ENCODE data around the gene PCBP4.

Gene PCBP4

GRCh38 chr3:51947215-51947900 is 19.9 kb downstream of the PCBP4 start:
- peaks cover 10% of the 10 kb centered on the region for H3K36me3 ChIP-seq (ENCODE audit: insufficient read depth, low read length)
- H3K9ac ChIP-seq (ENCODE audit: low read depth, low read length), result no peak overlapping the region
- no peak overlapping the region for H3K4me3 ChIP-seq (ENCODE audit: low read length)

GRCh38 chr3:51946796-51947195 is 20.5 kb downstream of the PCBP4 start:
- Histone ChIP-seq H3K9ac (ENCODE audit: low read depth, low read length) (no peak overlapping the region), H3K4me3 (ENCODE audit: low read length) (no peak overlapping the region), H3K36me3 (ENCODE audit: insufficient read depth, low read length) (peaks cover 10% of the 10 kb centered on the region), H3K27me3 (ENCODE audit: control insufficient read depth, insufficient read depth, low read length) (no peaks in the 10 kb centered on the region), H3K4me2 (ENCODE audit: low read length) (no peak overlapping the region), H3K9me3 (replicated peaks; ENCODE audit: low read length) (no peaks in the 10 kb centered on the region), H3K4me1 (ENCODE audit: control insufficient read depth, insufficient read depth, low read length) (peaks cover 15% of the 10 kb centered on the region)

More at GRCh38 chr3:51947215-51947900, 19.9 kb downstream of the PCBP4 start:
- H3K4me2 ChIP-seq (ENCODE audit: low read length), result no peak overlapping the region
- H3K27me3 ChIP-seq (ENCODE audit: control insufficient read depth, insufficient read depth, low read length), result no peaks in the 10 kb centered on the region
- peaks cover 13% of the 10 kb centered on the region for H3K4me1 ChIP-seq (ENCODE audit: control insufficient read depth, insufficient read depth, low read length)
- H3K9me3 ChIP-seq (replicated peaks; ENCODE audit: low read length), result no peaks in the 10 kb centered on the region

- H3K36me3 ChIP-seq (ENCODE audit: insufficient read depth, low read length), result peaks cover 10% of the 10 kb centered on the region
- no peaks in the 10 kb centered on the region for H3K27me3 ChIP-seq (ENCODE audit: control insufficient read depth, insufficient read depth, low read length)
- no peaks in the 10 kb centered on the region for H3K9me3 ChIP-seq (replicated peaks; ENCODE audit: low read length)
- no peak overlapping the region for H3K9ac ChIP-seq (ENCODE audit: low read depth, low read length)
- peaks cover 16% of the 10 kb centered on the region for H3K4me1 ChIP-seq (ENCODE audit: control insufficient read depth, insufficient read depth, low read length)
- no peak overlapping the region for H3K4me3 ChIP-seq (ENCODE audit: low read length)
- H3K4me2 ChIP-seq (ENCODE audit: low read length), result no peak overlapping the region
Measured at GRCh38 chr3:51945926-51946705, 21.1 kb downstream of the PCBP4 start.

GRCh38 chr3:51945031-51945840 is 22.0 kb downstream of the PCBP4 start:
- H3K9me3 ChIP-seq (replicated peaks; ENCODE audit: low read length), result no peaks in the 10 kb centered on the region
- H3K36me3 ChIP-seq (ENCODE audit: insufficient read depth, low read length), result peaks cover 10% of the 10 kb centered on the region
- peaks cover 25% of the 10 kb centered on the region for H3K4me1 ChIP-seq (ENCODE audit: control insufficient read depth, insufficient read depth, low read length)
- H3K9ac ChIP-seq (ENCODE audit: low read depth, low read length), result no peak overlapping the region
- no peaks in the 10 kb centered on the region for H3K27me3 ChIP-seq (ENCODE audit: control insufficient read depth, insufficient read depth, low read length)
- H3K4me2 ChIP-seq (ENCODE audit: low read length), result no peak overlapping the region
- no peak overlapping the region for H3K4me3 ChIP-seq (ENCODE audit: low read length)

- no peaks in the 10 kb centered on the region for H3K9me3 ChIP-seq (replicated peaks; ENCODE audit: low read length)
- H3K27me3 ChIP-seq (ENCODE audit: control insufficient read depth, insufficient read depth, low read length), result no peaks in the 10 kb centered on the region
- H3K4me3 ChIP-seq (ENCODE audit: low read length), result no peak overlapping the region
- peaks cover 10% of the 10 kb centered on the region for H3K36me3 ChIP-seq (ENCODE audit: insufficient read depth, low read length)
- no peak overlapping the region for H3K4me2 ChIP-seq (ENCODE audit: low read length)
- no peak overlapping the region for H3K9ac ChIP-seq (ENCODE audit: low read depth, low read length)
- peaks cover 26% of the 10 kb centered on the region for H3K4me1 ChIP-seq (ENCODE audit: control insufficient read depth, insufficient read depth, low read length)
Measured at GRCh38 chr3:51944451-51945021, 22.7 kb downstream of the PCBP4 start.

- Histone ChIP-seq H3K27me3 (ENCODE audit: control insufficient read depth, insufficient read depth, low read length) (no peaks in the 10 kb centered on the region), H3K4me2 (ENCODE audit: low read length) (peak overlapping the region; percentile 91), H3K9me3 (replicated peaks; ENCODE audit: low read length) (no peaks in the 10 kb centered on the region), H3K4me3 (ENCODE audit: low read length) (peak overlapping the region; percentile 69), H3K36me3 (ENCODE audit: insufficient read depth, low read length) (peaks cover 3% of the 10 kb centered on the region), H3K4me1 (ENCODE audit: control insufficient read depth, insufficient read depth, low read length) (peaks cover 26% of the 10 kb centered on the region), H3K9ac (ENCODE audit: low read depth, low read length) (peak overlapping the region; percentile 91)
Measured at GRCh38 chr3:51943451-51944391, 23.5 kb downstream of the PCBP4 start.

- Histone ChIP-seq H3K4me2 (ENCODE audit: low read length) (peak overlapping the region; percentile 91), H3K9ac (ENCODE audit: low read depth, low read length) (peak overlapping the region; percentile 91), H3K27me3 (ENCODE audit: control insufficient read depth, insufficient read depth, low read length) (no peaks in the 10 kb centered on the region), H3K4me3 (ENCODE audit: low read length) (peak overlapping the region; percentile 69), H3K4me1 (ENCODE audit: control insufficient read depth, insufficient read depth, low read length) (peaks cover 26% of the 10 kb centered on the region), H3K9me3 (replicated peaks; ENCODE audit: low read length) (no peaks in the 10 kb centered on the region), H3K36me3 (ENCODE audit: insufficient read depth, low read length) (peaks cover 1% of the 10 kb centered on the region)
Measured at GRCh38 chr3:51942603-51943450, 24.4 kb downstream of the PCBP4 start.

- Histone ChIP-seq H3K36me3 (ENCODE audit: insufficient read depth, low read length) (peaks cover 9% of the 10 kb centered on the region), H3K4me1 (ENCODE audit: control insufficient read depth, insufficient read depth, low read length) (peaks cover 26% of the 10 kb centered on the region), H3K9me3 (replicated peaks; ENCODE audit: low read length) (no peaks in the 10 kb centered on the region)
Measured at GRCh38 chr3:51941798-51942602, 25.3 kb downstream of the PCBP4 start, which contains the start of the genes PARP3 and RRP9. PARP3 (plus strand) TSS chr3:51942363; CDS start chr3:51943356, 993 bp downstream. RRP9 (minus strand) TSS chr3:51941904; CDS start chr3:51941867, 37 bp downstream.

GRCh38 chr3:51941463-51941797 is 25.8 kb downstream of the PCBP4 start:
- peaks cover 15% of the 10 kb centered on the region for H3K36me3 ChIP-seq (ENCODE audit: insufficient read depth, low read length)
- H3K9ac ChIP-seq (ENCODE audit: low read depth, low read length), result peak overlapping the region; percentile 89
- no peaks in the 10 kb centered on the region for H3K27me3 ChIP-seq (ENCODE audit: control insufficient read depth, insufficient read depth, low read length)
- peak overlapping the region; percentile 90 for H3K4me3 ChIP-seq (ENCODE audit: low read length)
- H3K4me1 ChIP-seq (ENCODE audit: control insufficient read depth, insufficient read depth, low read length), result peaks cover 26% of the 10 kb centered on the region
- H3K4me2 ChIP-seq (ENCODE audit: low read length), result peak overlapping the region; percentile 99
- H3K9me3 ChIP-seq (replicated peaks; ENCODE audit: low read length), result no peaks in the 10 kb centered on the region

More at GRCh38 chr3:51941798-51942602, 25.3 kb downstream of the PCBP4 start, which contains the start of the genes PARP3 and RRP9:
- Histone ChIP-seq H3K27me3 (ENCODE audit: control insufficient read depth, insufficient read depth, low read length) (no peaks in the 10 kb centered on the region), H3K4me3 (ENCODE audit: low read length) (peak within 1 kb of the TSS; percentile 90), H3K4me2 (ENCODE audit: low read length) (peak within 1 kb of the TSS; percentile 99), H3K9ac (ENCODE audit: low read depth, low read length) (peak within 1 kb of the TSS; percentile 91)
